CD4-positive, alpha-beta memory T cell (primary cell): Measurements from ENCODE around the gene EZH1. TPM values are rescaled to one million over a fixed set of nuclear protein-coding genes. Genes with fewer than 3 reads are reported as not detected.

Source experiments
- CTCF ChIA-PET: fragments of 350-600 bp; sonication (Branson Sonifier 250); formaldehyde crosslinking; loops from one replicate; lab custom pipeline; 2021; ENCODE audit warnings: inconsistent platforms; ENCODE audit not compliant: partially characterized antibody; lab: Charles Lee
- POLR2A ChIA-PET: fragments of 350-600 bp; sonication (Branson Sonifier 250); formaldehyde crosslinking; loops from one replicate; lab custom pipeline; 2021; ENCODE audit not compliant: partially characterized antibody; lab: Charles Lee
- DNase-seq, 5 donors: peaks; one replicate each; pipeline versions ENCODE4 v3.0.0 to v3.0.0-alpha.2; 2020 to 2022; ENCODE audit warnings: mixed read lengths in 1 of 5
- H3K27ac ChIP-seq: one replicate; pipeline ENCODE4 v1.7.0; 2013; ENCODE audit warnings: low read depth, low read length
- H3K27me3 ChIP-seq: 2 replicates; pipeline ENCODE4 v1.7.0; 2013; ENCODE audit warnings: mild to moderate bottlenecking, low read length, moderate library complexity; ENCODE audit not compliant: insufficient read depth
- H3K36me3 ChIP-seq: 2 replicates; pipeline ENCODE4 v1.7.0; 2013; ENCODE audit warnings: mild to moderate bottlenecking, low read length, moderate library complexity; ENCODE audit not compliant: insufficient read depth
- H3K4me1 ChIP-seq: 2 replicates; pipeline ENCODE4 v1.7.0; 2013; ENCODE audit warnings: mild to moderate bottlenecking, low read length, moderate library complexity; ENCODE audit not compliant: insufficient read depth
- H3K4me3 ChIP-seq, 2 donors: one replicate each; pipeline ENCODE4 v1.7.0; 2013; ENCODE audit warnings: low read length in 2 of 2, mild to moderate bottlenecking in 1 of 2
- H3K9me3 ChIP-seq, 2 donors: one replicate each; pipeline ENCODE4 v1.7.0; 2013; ENCODE audit warnings: low read length in 2 of 2, control low read depth in 1 of 2; ENCODE audit not compliant: control insufficient read depth in 1 of 2
- H3K27ac Mint-ChIP-seq, 7 donors: one replicate each; pipeline ENCODE4 v1.8.0; 2020 to 2021; ENCODE audit warnings: mixed read lengths in 7 of 7, mild to moderate bottlenecking in 6 of 7, inconsistent platforms in 3 of 7, moderate library complexity in 3 of 7
- H3K27me3 Mint-ChIP-seq, 2 donors: one replicate each; pipeline ENCODE4 v1.8.0; 2020 to 2021; ENCODE audit warnings: mixed read lengths in 2 of 2
- H3K36me3 Mint-ChIP-seq, 2 donors: one replicate each; pipeline ENCODE4 v1.8.0; 2020 to 2021; ENCODE audit warnings: mixed read lengths in 2 of 2, inconsistent platforms in 1 of 2, mild to moderate bottlenecking in 1 of 2
- H3K4me1 Mint-ChIP-seq, 4 donors: one replicate each; pipeline ENCODE4 v1.8.0; 2020 to 2021; ENCODE audit warnings: mixed read lengths in 4 of 4, mild to moderate bottlenecking in 1 of 4
- H3K4me3 Mint-ChIP-seq, 8 donors: one replicate each; pipeline ENCODE4 v1.8.0; 2020 to 2021; ENCODE audit warnings: mixed read lengths in 8 of 8, mild to moderate bottlenecking in 7 of 8, moderate library complexity in 6 of 8, inconsistent platforms in 3 of 8
- H3K9me3 Mint-ChIP-seq, 8 donors: one replicate each; pipeline ENCODE4 v1.8.0; 2020 to 2021; ENCODE audit warnings: mixed read lengths in 8 of 8, mild to moderate bottlenecking in 5 of 8, inconsistent platforms in 3 of 8, moderate library complexity in 1 of 8
- intact Hi-C: fragments of 100-400 bp; cut with micrococcal nuclease; formaldehyde crosslinking; loops from one replicate; pipeline ENCODE4 v1.15.1; 2023
- polyA plus RNA-seq, 2 donors: library from polyadenylated mRNA; unstranded; fragments of 300-500 nt; fragmentation: Illumina TruSeq; gene quantifications; one replicate each; pipeline ENCODE4 v1.2.3, GENCODE V29; 2021
- total RNA-seq, 2 experiments: library from RNA; stranded (reverse); gene quantifications; one replicate each; pipeline ENCODE4 v1.2.3, GENCODE V29; 2021

Gene EZH1
- total and polyA plus RNA-seq, 4 experiments from 2014 or later = 20.1 to 192 (median 111) TPM

DNA sequence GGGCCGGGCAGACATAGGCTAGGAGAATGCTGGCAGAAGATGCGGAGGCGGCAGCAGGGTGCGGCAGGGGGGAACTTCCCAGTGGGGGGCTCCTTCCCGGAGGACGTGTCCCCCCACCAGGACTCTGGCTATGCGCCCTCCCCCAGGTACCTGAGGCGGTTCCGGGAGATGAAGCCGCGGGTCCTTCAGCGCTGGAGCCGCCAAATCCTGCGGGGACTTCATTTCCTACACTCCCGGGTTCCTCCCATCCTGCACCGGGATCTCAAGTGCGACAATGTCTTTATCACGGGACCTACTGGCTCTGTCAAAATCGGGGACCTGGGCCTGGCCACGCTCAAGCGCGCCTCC lies 38.9 kb upstream of the EZH1 start:
- peaks cover 0 to 2% (median 0%) of the 10 kb centered on the region in 8 donors for H3K9me3 Mint-ChIP-seq
- H3K27me3 ChIP-seq = peaks cover 44% of the 10 kb centered on the region
- peaks cover 47 to 60% of the 10 kb centered on the region in 2 donors for H3K27me3 Mint-ChIP-seq
- peak overlapping the region in 1 of 7 donors; percentile 60 for H3K27ac Mint-ChIP-seq
- peaks cover 16% of the 10 kb centered on the region for H3K4me1 ChIP-seq
- no peaks in the 10 kb centered on the region for H3K9me3 ChIP-seq
- H3K36me3 Mint-ChIP-seq = peaks cover 11 to 12% of the 10 kb centered on the region in 2 donors
- POLR2A ChIA-PET = no interaction called here
- H3K27ac ChIP-seq = no peak overlapping the region
- H3K4me1 Mint-ChIP-seq = peaks cover 18 to 44% (median 26%) of the 10 kb centered on the region in 4 donors
- H3K4me3 Mint-ChIP-seq = peak overlapping the region in 2 of 8 donors; percentile 28 to 40
- CTCF ChIA-PET = no interaction called here
- H3K36me3 ChIP-seq = peaks cover 8% of the 10 kb centered on the region
- intact Hi-C loops = no loop called here
- no peak for DNase-seq
- H3K4me3 ChIP-seq = no peak overlapping the region

DNA sequence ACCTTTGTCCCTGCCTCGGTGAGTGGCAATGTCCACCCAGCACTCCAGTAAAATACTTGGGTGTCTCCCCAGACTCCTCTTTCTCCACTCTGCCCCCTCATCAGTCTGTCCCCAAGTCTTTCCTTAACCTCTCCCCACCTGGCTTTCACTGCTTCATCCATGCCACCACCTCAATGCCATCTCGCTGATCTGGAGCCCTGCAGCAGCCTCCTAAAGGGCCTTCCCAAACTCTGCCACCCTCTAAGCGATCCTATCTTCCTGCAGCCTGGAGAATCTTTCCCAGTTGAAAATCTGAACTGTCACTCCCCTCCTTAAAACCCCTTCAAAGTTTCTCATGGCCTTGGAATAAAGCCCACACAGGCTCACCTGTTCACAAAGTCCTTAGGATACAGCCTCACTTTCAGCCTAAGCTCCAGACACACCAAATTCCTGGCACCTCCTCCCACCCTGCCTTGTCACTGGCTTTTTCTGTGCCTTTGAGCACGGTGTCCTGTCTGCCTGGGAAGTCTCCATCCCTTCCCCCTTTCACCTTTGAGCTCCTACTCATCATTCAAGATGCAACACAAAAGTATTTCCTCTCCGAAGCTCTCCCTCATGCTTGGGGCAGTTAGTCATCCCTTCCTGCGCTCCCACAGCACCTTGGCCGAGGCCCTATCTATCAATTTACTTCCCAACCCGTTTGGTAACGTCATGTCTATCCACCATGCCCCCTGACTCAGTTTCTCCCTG lies 38.4 kb upstream of the EZH1 start:
- DNase-seq = no peak
- H3K4me1 ChIP-seq = peaks cover 16% of the 10 kb centered on the region
- peaks cover 18 to 44% (median 26%) of the 10 kb centered on the region in 4 donors for H3K4me1 Mint-ChIP-seq
- H3K36me3 ChIP-seq = peaks cover 14% of the 10 kb centered on the region
- ChIA-PET POLR2A (no interaction called here), CTCF (no interaction called here)
- H3K4me3 Mint-ChIP-seq = peak overlapping the region in 2 of 8 donors; percentile 28 to 40
- H3K9me3 Mint-ChIP-seq = peaks cover 0 to 2% (median 0%) of the 10 kb centered on the region in 8 donors
- no peaks in the 10 kb centered on the region for H3K9me3 ChIP-seq
- H3K27ac ChIP-seq = no peak overlapping the region
- peaks cover 16 to 17% of the 10 kb centered on the region in 2 donors for H3K36me3 Mint-ChIP-seq
- intact Hi-C loops = no loop called here
- peaks cover 44% of the 10 kb centered on the region for H3K27me3 ChIP-seq
- H3K4me3 ChIP-seq = no peak overlapping the region
- peaks cover 47 to 59% of the 10 kb centered on the region in 2 donors for H3K27me3 Mint-ChIP-seq
- no peak overlapping the region for H3K27ac Mint-ChIP-seq

DNA sequence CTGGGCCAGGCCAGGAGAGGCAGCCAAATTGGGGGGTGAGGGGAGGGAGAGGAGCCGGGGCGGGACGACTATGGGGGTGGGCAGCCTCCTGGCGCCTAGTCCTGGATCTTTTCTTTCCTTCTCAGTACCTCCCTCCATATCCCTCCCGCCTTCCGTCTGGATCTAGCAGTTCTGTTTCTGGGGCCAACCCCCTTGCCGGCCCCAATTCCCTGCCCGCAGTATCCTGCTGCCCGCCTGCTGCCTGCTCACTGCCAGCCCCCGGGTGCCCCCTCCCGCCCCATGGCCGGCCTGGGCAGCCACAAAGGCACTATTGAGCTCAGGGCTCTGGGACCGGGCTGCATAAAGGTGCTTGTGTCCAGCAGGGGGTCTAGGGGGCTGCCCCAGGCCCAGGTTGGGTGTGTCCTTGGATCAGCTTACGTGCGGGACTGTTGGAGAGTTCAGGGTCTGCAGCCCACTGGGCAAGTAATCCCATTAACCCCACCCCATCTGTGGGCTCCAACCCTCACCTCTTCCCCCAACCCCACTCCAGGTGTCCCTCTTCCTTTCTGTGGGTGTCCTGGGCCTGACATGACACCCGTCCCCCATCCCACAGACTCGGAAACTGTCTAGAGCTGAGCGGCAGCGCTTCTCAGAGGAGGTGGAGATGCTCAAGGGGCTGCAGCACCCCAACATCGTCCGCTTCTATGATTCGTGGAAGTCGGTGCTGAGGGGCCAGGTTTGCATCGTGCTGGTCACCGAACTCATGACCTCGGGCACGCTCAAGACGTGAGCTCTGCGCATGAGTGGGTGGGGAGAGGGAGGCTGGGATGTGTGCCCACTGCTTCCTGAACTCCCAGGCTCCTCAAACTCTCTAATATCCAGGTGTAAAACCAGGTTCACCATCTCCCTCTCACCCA lies 37.6 kb upstream of the EZH1 start:
- Mint-ChIP-seq H3K4me1 (peaks cover 18 to 44% (median 26%) of the 10 kb centered on the region in 4 donors), H3K36me3 (peaks cover 24% of the 10 kb centered on the region in 2 donors), H3K4me3 (no peak overlapping the region), H3K27ac (no peak overlapping the region), H3K9me3 (peaks cover 0 to under 1% (median 0%) of the 10 kb centered on the region in 8 donors), H3K27me3 (peaks cover 44 to 52% of the 10 kb centered on the region in 2 donors)
- Histone ChIP-seq H3K9me3 (no peaks in the 10 kb centered on the region), H3K36me3 (peaks cover 22% of the 10 kb centered on the region), H3K4me1 (peaks cover 16% of the 10 kb centered on the region), H3K27ac (no peak overlapping the region), H3K27me3 (peaks cover 44% of the 10 kb centered on the region), H3K4me3 (no peak overlapping the region)
- no peak for DNase-seq
- ChIA-PET POLR2A (interaction anchor here (1.3 kb wide), 1 partner anchor 9 kb away, joined by 6 read pairs; the partner anchor contains the start of gene VPS25), CTCF (no interaction called here)
- intact Hi-C loops = no loop called here

DNA sequence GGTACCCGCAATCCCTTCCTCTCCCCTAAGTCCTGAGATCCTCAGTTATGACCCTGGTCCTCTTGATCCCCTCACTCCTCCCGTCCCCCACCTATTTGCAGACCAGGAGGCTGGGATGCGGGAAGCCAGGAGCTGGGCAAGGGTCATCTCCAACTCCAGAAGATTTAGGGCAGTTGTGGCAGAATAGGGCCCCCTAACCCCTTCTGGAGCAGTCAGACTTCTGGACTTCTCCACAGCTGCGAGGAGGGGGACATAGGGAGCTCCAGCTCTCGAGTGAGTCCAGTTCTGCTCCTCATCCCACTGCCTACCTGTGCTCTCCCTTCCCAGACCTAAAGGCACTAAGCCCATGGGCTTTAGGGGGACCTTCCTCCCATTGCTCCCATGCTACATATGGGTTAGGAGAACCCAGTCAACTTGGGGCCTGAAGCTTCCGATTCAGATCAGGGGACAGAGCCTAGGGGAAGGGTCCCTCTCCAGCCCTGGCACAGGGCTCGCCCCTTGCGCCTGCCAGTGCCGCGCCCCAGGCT lies 36.9 kb upstream of the EZH1 start:
- peak overlapping the region in 1 of 8 donors; percentile 10 for H3K4me3 Mint-ChIP-seq
- peaks cover 16% of the 10 kb centered on the region for H3K4me1 ChIP-seq
- ChIA-PET CTCF (no interaction called here), POLR2A (interaction anchor here (1.3 kb wide), 1 partner anchor 8 kb away, joined by 6 read pairs; the partner anchor contains the start of gene VPS25)
- peaks cover 41 to 49% of the 10 kb centered on the region in 2 donors for H3K27me3 Mint-ChIP-seq
- DNase-seq = no peak
- intact Hi-C loops = no loop called here
- H3K9me3 ChIP-seq = no peaks in the 10 kb centered on the region
- H3K27ac ChIP-seq = no peak overlapping the region
- no peak overlapping the region for H3K4me3 ChIP-seq
- peaks cover 44% of the 10 kb centered on the region for H3K27me3 ChIP-seq
- H3K9me3 Mint-ChIP-seq = no peaks in the 10 kb centered on the region
- H3K4me1 Mint-ChIP-seq = peaks cover 17 to 44% (median 26%) of the 10 kb centered on the region in 4 donors
- peaks cover 22% of the 10 kb centered on the region for H3K36me3 ChIP-seq
- H3K27ac Mint-ChIP-seq = no peak overlapping the region
- H3K36me3 Mint-ChIP-seq = peaks cover 27 to 29% of the 10 kb centered on the region in 2 donors

DNA sequence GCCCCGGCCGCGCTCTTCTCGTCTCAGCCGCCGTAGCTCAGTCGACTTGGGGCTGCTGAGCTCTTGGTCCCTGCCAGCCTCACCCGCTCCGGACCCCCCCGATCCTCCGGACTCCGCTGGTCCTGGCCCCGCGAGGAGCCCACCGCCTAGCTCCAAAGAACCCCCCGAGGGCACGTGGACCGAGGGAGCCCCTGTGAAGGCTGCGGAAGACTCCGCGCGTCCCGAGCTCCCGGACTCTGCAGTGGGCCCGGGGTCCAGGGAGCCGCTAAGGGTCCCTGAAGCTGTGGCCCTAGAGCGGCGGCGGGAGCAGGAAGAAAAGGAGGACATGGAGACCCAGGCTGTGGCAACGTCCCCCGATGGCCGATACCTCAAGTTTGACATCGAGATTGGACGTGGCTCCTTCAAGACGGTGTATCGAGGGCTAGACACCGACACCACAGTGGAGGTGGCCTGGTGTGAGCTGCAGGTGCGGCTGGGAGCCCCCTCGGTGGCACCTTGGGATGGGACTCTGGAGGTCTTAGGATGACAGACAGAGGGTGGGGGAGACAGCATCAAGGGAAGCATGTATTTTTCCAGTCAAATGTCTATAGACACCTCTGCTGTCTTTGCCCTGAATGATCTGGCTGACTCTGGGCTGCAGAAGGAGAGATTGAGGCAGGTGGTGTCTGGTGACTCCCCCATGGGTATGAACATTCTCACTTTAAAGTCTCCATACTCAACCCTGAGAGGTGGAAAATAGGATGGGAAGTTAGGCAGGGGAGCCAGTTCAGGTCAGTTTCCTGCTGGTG lies 36.2 kb upstream of the EZH1 start:
- Mint-ChIP-seq H3K27me3 (peaks cover 41 to 44% of the 10 kb centered on the region in 2 donors), H3K27ac (no peak overlapping the region), H3K9me3 (no peaks in the 10 kb centered on the region), H3K36me3 (peaks cover 29 to 34% of the 10 kb centered on the region in 2 donors), H3K4me1 (peaks cover 17 to 44% (median 26%) of the 10 kb centered on the region in 4 donors), H3K4me3 (peak overlapping the region in 3 of 8 donors; percentile 2 to 13 (median 10))
- Histone ChIP-seq H3K9me3 (no peaks in the 10 kb centered on the region), H3K27me3 (peaks cover 40% of the 10 kb centered on the region), H3K27ac (no peak overlapping the region), H3K4me1 (peaks cover 16% of the 10 kb centered on the region), H3K36me3 (peaks cover 24% of the 10 kb centered on the region), H3K4me3 (no peak overlapping the region)
- POLR2A ChIA-PET = interaction anchor here (1.3 to 1.6 kb wide), 2 partner anchors 8 to 17 kb away, joined by 5 to 6 read pairs; partner anchors contain the start of genes COA3 and VPS25
- DNase-seq = no peak
- intact Hi-C loops = no loop called here
- CTCF ChIA-PET = no interaction called here

DNA sequence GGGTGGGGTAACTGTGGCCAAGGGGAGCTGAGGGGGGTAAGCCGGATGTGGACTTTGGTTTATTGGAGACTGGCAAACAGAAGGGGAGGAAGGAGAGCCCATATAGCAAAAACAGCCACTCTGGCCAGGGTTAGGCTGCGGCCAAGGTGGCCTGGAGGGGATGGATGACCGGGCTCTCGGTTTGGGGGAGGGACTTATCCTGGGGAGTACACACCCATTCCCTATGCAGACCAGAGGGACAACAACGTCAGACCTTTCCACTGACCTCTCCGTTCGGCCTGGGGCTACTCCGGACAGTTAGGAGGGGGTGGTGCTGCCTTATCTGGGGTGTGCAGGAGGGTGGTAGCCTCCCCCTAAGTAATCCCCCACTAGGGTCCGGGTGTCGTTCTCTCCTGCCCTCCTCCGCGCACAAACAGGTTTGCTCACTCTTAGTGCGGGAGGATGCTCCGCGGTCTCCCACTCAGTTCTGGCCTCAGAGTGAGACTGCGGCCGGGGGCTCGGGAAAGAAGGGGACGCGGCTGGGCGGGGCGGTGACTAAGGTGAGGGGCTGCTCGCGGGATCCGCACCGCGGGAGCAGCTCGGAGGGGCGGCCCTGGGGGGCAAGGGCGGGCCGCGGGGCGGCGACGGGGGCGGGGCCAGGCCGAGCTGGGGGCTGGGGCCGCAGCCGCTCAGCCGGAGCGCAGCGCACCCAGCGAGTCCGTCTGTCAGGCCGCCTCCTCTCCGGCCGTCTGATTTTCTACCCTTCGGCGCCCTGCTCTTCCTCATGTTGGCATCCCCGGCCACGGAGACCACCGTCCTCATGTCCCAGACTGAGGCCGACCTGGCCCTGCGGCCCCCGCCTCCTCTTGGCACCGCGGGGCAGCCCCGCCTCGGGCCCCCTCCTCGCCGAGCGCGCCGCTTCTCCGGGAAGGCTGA lies 35.4 kb upstream of the EZH1 start, which contains the start of gene WNK4:
Gene WNK4 (plus strand): TSS at position 675 of the 915 bp plus-strand sequence. CDS start 89 bp downstream, at position 764.
- ChIA-PET POLR2A (interaction anchor here (1.6 kb wide), 1 partner anchor 18 kb away, joined by 5 read pairs; the partner anchor contains the start of gene COA3), CTCF (no interaction called here)
- Histone ChIP-seq H3K36me3 (peaks cover 28% of the 10 kb centered on the region), H3K4me1 (peaks cover 14% of the 10 kb centered on the region), H3K4me3 (no peak within 1 kb of the TSS), H3K27ac (no peak within 1 kb of the TSS), H3K27me3 (peaks cover 34% of the 10 kb centered on the region), H3K9me3 (no peaks in the 10 kb centered on the region)
- Mint-ChIP-seq H3K9me3 (no peaks in the 10 kb centered on the region), H3K27ac (no peak within 1 kb of the TSS), H3K36me3 (peaks cover 35 to 42% of the 10 kb centered on the region in 2 donors), H3K4me1 (peaks cover 12 to 37% (median 21%) of the 10 kb centered on the region in 4 donors), H3K27me3 (peaks cover 35 to 37% of the 10 kb centered on the region in 2 donors), H3K4me3 (peak within 1 kb of the TSS in 3 of 8 donors; percentile 10 to 52 (median 13))
- DNase-seq = no peak
- intact Hi-C loops = no loop called here
